ENCODE data around the gene ERAL1.
"Not testable (repeated sequence)": the region's sequence is repeated elsewhere in the genome, so short reads cannot be mapped to it uniquely, and the experiment has no call there.

ERAL1 gene

GRCh38 chr17:28892024-28892423 lies 37.2 kb downstream of the ERAL1 start:
- H3K9me3 ChIP-seq: no peaks in the 10 kb centered on the region
- H3K4me3 ChIP-seq (ENCODE audit: low read depth, low read length): no peak overlapping the region
- no peak for TF ChIP-seq CTCF (IDR thresholded peaks at IDR 0.05; ENCODE audit: low read depth, low read length)
- no peaks in the 10 kb centered on the region; the same call in 1 of the 2 replicates for H3K4me1 ChIP-seq
- H3K36me3 ChIP-seq: no peaks in the 10 kb centered on the region
- no peaks in the 10 kb centered on the region for H3K27me3 ChIP-seq
- no peak for DNase-seq

- not testable (repeated sequence) for DNase-seq
These were observed 38.7 kb downstream of the ERAL1 start for GRCh38 chr17:28893248-28894183.

GRCh38 chr17:28895794-28896447 lies 41.1 kb downstream of the ERAL1 start:
- peak overlapping the region; percentile 77 for H3K4me3 ChIP-seq (ENCODE audit: low read depth, low read length)
- H3K9me3 ChIP-seq: no peaks in the 10 kb centered on the region
- no peak for TF ChIP-seq CTCF (IDR thresholded peaks at IDR 0.05; ENCODE audit: low read depth, low read length)
- no peaks in the 10 kb centered on the region for H3K36me3 ChIP-seq
- no peaks in the 10 kb centered on the region for H3K27me3 ChIP-seq
- no peaks in the 10 kb centered on the region; the same call in 1 of the 2 replicates for H3K4me1 ChIP-seq
- DNase-seq: no peak

More at GRCh38 chr17:28893248-28894183, 38.7 kb downstream of the ERAL1 start:
- H3K4me3 ChIP-seq (ENCODE audit: low read depth, low read length); H3K36me3 ChIP-seq; H3K27me3 ChIP-seq; H3K4me1 ChIP-seq; H3K9me3 ChIP-seq: not testable (repeated sequence)

- no peak for DNase-seq
- peak overlapping the region; percentile 77 for H3K4me3 ChIP-seq (ENCODE audit: low read depth, low read length)
- TF ChIP-seq CTCF (IDR thresholded peaks at IDR 0.05; ENCODE audit: low read depth, low read length): no peak
- no peaks in the 10 kb centered on the region; the same call in 1 of the 2 replicates for H3K4me1 ChIP-seq
- no peaks in the 10 kb centered on the region for H3K9me3 ChIP-seq
- H3K36me3 ChIP-seq: no peaks in the 10 kb centered on the region
- H3K27me3 ChIP-seq: no peaks in the 10 kb centered on the region
These were observed 41.7 kb downstream of the ERAL1 start for GRCh38 chr17:28896491-28896883.

- no peaks in the 10 kb centered on the region for H3K27me3 ChIP-seq
- DNase-seq: peak; percentile 66
- H3K4me1 ChIP-seq: no peaks in the 10 kb centered on the region; the same call in 1 of the 2 replicates
- TF ChIP-seq CTCF (IDR thresholded peaks at IDR 0.05; ENCODE audit: low read depth, low read length): no peak
- H3K36me3 ChIP-seq: no peaks in the 10 kb centered on the region
- H3K4me3 ChIP-seq (ENCODE audit: low read depth, low read length): peak within 1 kb of the TSS; percentile 77
- H3K9me3 ChIP-seq: no peaks in the 10 kb centered on the region
These were observed 42.3 kb downstream of the ERAL1 start, which contains the start of gene FLOT2 for GRCh38 chr17:28896884-28897768. TSS of gene FLOT2 (minus strand) at chr17:28897733. CDS start at chr17:28897574, 159 bp downstream.

Measured in BE2C (cell line).